GM12878 (cell line): ENCODE data around the gene ANKMY1. TPM values are rescaled to one million over a fixed set of nuclear protein-coding genes. Genes with fewer than 3 reads are reported as not detected.
"Not testable (repeated sequence)": the region's sequence is repeated elsewhere in the genome, so short reads cannot be mapped to it uniquely, and the experiment has no call there.

Experiments
- ATAC-seq: fragments of 200-7000 bp; cut with Tn5 transposase; 3 replicates; pipeline ENCODE4 v1.9.1; 2020; ENCODE audit warnings: mild to moderate bottlenecking, moderate library complexity
- BruUV-seq: library from RNA; stranded (reverse); fragments of 400-500 nt; replicated peaks from 2 replicates; lab custom pipeline; 2021; lab: Mats Ljungman, UMichigan
- CTCF ChIA-PET: fragments of 300-600 bp; sonication (Branson Sonifier 250); formaldehyde crosslinking; extraction: SDS; loops from one replicate; lab custom pipeline; 2021; ENCODE audit warnings: inconsistent platforms; lab: Yijun Ruan, JAX
- POLR2A ChIA-PET: fragments of 350-600 bp; formaldehyde crosslinking; extraction: SDS; loops from one replicate; lab custom pipeline; 2021; ENCODE audit warnings: inconsistent platforms; lab: Charles Lee
- RAD21 ChIA-PET: fragments of 300-600 bp; sonication (Branson Sonifier 250); formaldehyde crosslinking; loops from one replicate; lab custom pipeline; 2023; ENCODE audit warnings: antibody characterized with exemption; ENCODE audit not compliant: unreplicated experiment; lab: Charles Lee
- SMC1A ChIA-PET: fragments of 300-600 bp; sonication (Branson Sonifier 250); formaldehyde crosslinking; loops from one replicate; lab custom pipeline; 2023; ENCODE audit not compliant: unreplicated experiment, uncharacterized antibody; lab: Charles Lee
- DNase-seq: peaks from one replicate; pipeline ENCODE4 v3.0.0-alpha.2; 2011; ENCODE audit warnings: low read depth, low spot score
- FAIRE-seq: peaks from 3 replicates; lab custom pipeline; 2011; peaks lifted over from hg19 to GRCh38; lab: Jason Lieb, UNC
- H2AFZ ChIP-seq: 2 replicates; pipeline ENCODE4 v1.6.0; 2011; ENCODE audit warnings: low read depth, low read length, control low read depth; ENCODE audit not compliant: control insufficient read depth
- H3K27ac ChIP-seq: 2 replicates; pipeline ENCODE4 v1.5.1; 2011; ENCODE audit warnings: control low read depth; ENCODE audit not compliant: control insufficient read depth, insufficient read depth
- H3K27me3 ChIP-seq, 2 experiments: replicated peaks in 1 of 2; 2 replicates each; pipeline versions ENCODE4 v1.6.0 to v1.6.1; 2011; ENCODE audit warnings: low read length in 1 of 2; ENCODE audit not compliant: control insufficient read depth in 2 of 2, insufficient read depth in 2 of 2
- H3K36me3 ChIP-seq, 2 experiments: 2 replicates each; pipeline ENCODE4 v1.5.1; 2011; ENCODE audit warnings: low read length in 1 of 2; ENCODE audit not compliant: control insufficient read depth in 2 of 2, insufficient read depth in 2 of 2
- H3K4me1 ChIP-seq: 2 replicates; pipeline ENCODE4 v1.6.1; 2011; ENCODE audit warnings: mild to moderate bottlenecking, low read length, moderate library complexity, mixed read lengths; ENCODE audit not compliant: control insufficient read depth, insufficient read depth
- H3K4me2 ChIP-seq: 2 replicates; pipeline ENCODE4 v1.6.0; 2011; ENCODE audit warnings: control low read depth; ENCODE audit not compliant: control insufficient read depth, insufficient read depth
- H3K4me3 ChIP-seq: fragments of 200-600 bp; sonication (generic); 2 replicates; pipeline ENCODE4 v1.5.1; 2016
- H3K79me2 ChIP-seq: 2 replicates; pipeline ENCODE4 v1.6.0; 2011; ENCODE audit warnings: low read length; ENCODE audit not compliant: control insufficient read depth, insufficient read depth
- H3K9ac ChIP-seq: 2 replicates; pipeline ENCODE4 v1.8.0; 2011; ENCODE audit warnings: low read length, control low read depth, mixed read lengths; ENCODE audit not compliant: control insufficient read depth, insufficient read depth
- H3K9me3 ChIP-seq: replicated peaks from 3 replicates; pipeline ENCODE4 v1.5.1; 2011; ENCODE audit warnings: mild to moderate bottlenecking, low read length; ENCODE audit not compliant: control insufficient read depth, insufficient read depth
- H4K20me1 ChIP-seq: 2 replicates; pipeline ENCODE4 v1.6.0; 2011; ENCODE audit not compliant: control insufficient read depth, insufficient read depth
- CBX5 ChIP-seq: sonication (generic); IDR thresholded peaks from 2 replicates; pipeline ENCODE4 v1.6.1; 2016; ENCODE audit warnings: low read depth, moderate library complexity, mild to moderate bottlenecking, inconsistent platforms
- CEBPB ChIP-seq, 2 experiments: fragments of 150-350 bp in 1 of 2; IDR thresholded peaks; 2 replicates each; pipeline ENCODE4 v1.6.1; 2012 to 2014; ENCODE audit warnings: low read depth in 2 of 2, low read length in 2 of 2, borderline replicate concordance in 1 of 2, inconsistent platforms in 1 of 2
- EED ChIP-seq: sonication (generic); IDR thresholded peaks from 2 replicates; pipeline ENCODE4 v1.6.1; 2016; ENCODE audit warnings: antibody characterized with exemption, low read depth
- FOS ChIP-seq: IDR thresholded peaks from 3 replicates; pipeline ENCODE4 v1.6.1; 2011; ENCODE audit warnings: borderline replicate concordance; ENCODE audit not compliant: insufficient read length; ENCODE audit errors: extremely low read depth
- FOXK2 ChIP-seq: fragments of 450-650 bp; IDR thresholded peaks from 2 replicates; pipeline ENCODE4 v1.6.1; 2017; ENCODE audit warnings: mild to moderate bottlenecking, moderate library complexity
- IRF4 ChIP-seq: IDR thresholded peaks from 2 replicates; pipeline ENCODE4 v1.6.1; 2011; ENCODE audit warnings: low read depth, low read length
- KDM1A ChIP-seq: fragments of 200-600 bp; sonication (generic); IDR thresholded peaks from 2 replicates; pipeline ENCODE4 v1.6.1; 2016; ENCODE audit warnings: borderline replicate concordance
- LARP7 ChIP-seq: fragments of 450-650 bp; IDR thresholded peaks from 2 replicates; pipeline ENCODE4 v1.6.1; 2017; ENCODE audit warnings: mild to moderate bottlenecking
- MEF2B ChIP-seq: fragments of 450-650 bp; IDR thresholded peaks from 2 replicates; pipeline ENCODE4 v1.6.1; 2018; ENCODE audit warnings: mild to moderate bottlenecking, moderate library complexity; ENCODE audit not compliant: partially characterized antibody, poor library complexity, severe bottlenecking
- MXI1 ChIP-seq: fragments of 150-350 bp; IDR thresholded peaks from 2 replicates; pipeline ENCODE4 v1.6.1; 2011; ENCODE audit warnings: low read depth, mild to moderate bottlenecking, inconsistent platforms, low read length, improper control_type of control experiment
- SIN3A ChIP-seq: IDR thresholded peaks from 2 replicates; pipeline ENCODE4 v1.6.1; 2012; ENCODE audit warnings: low read depth, low read length, improper control_type of control experiment
- WRNIP1 ChIP-seq: IDR thresholded peaks from 2 replicates; pipeline ENCODE4 v1.6.1; 2011; ENCODE audit warnings: low read depth, low read length, improper control_type of control experiment, borderline replicate concordance
- ZNF622 ChIP-seq: fragments of 450-650 bp; IDR thresholded peaks from 2 replicates; pipeline ENCODE4 v1.6.1; 2017; ENCODE audit warnings: mild to moderate bottlenecking, inconsistent platforms
- WGBS: methylation state at CpG from one replicate; pipeline ENCODE4 v1.1.6; 2016; ENCODE audit warnings: low lambda C conversion rate; ENCODE audit not compliant: insufficient replicate concordance, insufficient coverage; ENCODE audit errors: missing lambda C conversion rate; 5-methylcytosine and 5-hydroxymethylcytosine counted together
- in situ Hi-C: fragments of 300-500 bp; cut with MboI; formaldehyde crosslinking; loops from 9 replicates; pipeline ENCODE4 v1.14.3; 2018; ENCODE audit warnings: mixed read lengths
- intact Hi-C: fragments of 100-400 bp; cut with micrococcal nuclease; formaldehyde crosslinking; loops from one replicate; pipeline ENCODE4 v1.14.2; 2022; ENCODE audit not compliant: unreplicated experiment
- polyA plus RNA-seq, 11 experiments: library from polyadenylated mRNA; depleted of rRNA in 4 of 11; unstranded in 6 of 11; stranded (reverse) in 5 of 11; fragments of >200 nt; fragmentation: Nextera tagmentation in 4 of 11; fragmentation: Illumina TruSeq in 1 of 11; extraction: Ambion mirVana in 4 of 11; extraction: Trizol in 1 of 11; gene quantifications; 1 replicate in 1 of 11; 2 replicates in 10 of 11; pipeline versions ENCODE4 v1.2.1 to v1.2.3, GENCODE V29; 2011 to 2016; ENCODE audit warnings: inconsistent platforms in 2 of 11, missing spikeins in 2 of 11, low read depth in 1 of 11
- total RNA-seq, 4 experiments: library from RNA; depleted of rRNA in 3 of 4; stranded (reverse); fragments of >200 nt in 3 of 4; fragmentation: Illumina TruSeq in 1 of 4; extraction: Trizol in 1 of 4; gene quantifications; 2 replicates each; pipeline versions ENCODE4 v1.2.1 to v1.2.3, GENCODE V29; 2013 to 2021
- TF ChIP-seq, protein P1 (sequence below): fragments of 450-650 bp; IDR thresholded peaks from 2 replicates; pipeline ENCODE4 v1.6.1; 2016; ENCODE audit warnings: mild to moderate bottlenecking
- TF ChIP-seq, protein P2 (sequence below): fragments of 450-650 bp; IDR thresholded peaks from 2 replicates; pipeline ENCODE4 v1.6.1; 2018; ENCODE audit warnings: mild to moderate bottlenecking, low read depth, moderate library complexity; ENCODE audit not compliant: partially characterized antibody

ANKMY1 gene
- total and polyA plus RNA-seq, 10 of the 15 experiments (the other 5 are each of a cell fraction or from before 2014, with no cell fraction given): 1.1 to 15.3 (median 11.1) TPM

DNA sequence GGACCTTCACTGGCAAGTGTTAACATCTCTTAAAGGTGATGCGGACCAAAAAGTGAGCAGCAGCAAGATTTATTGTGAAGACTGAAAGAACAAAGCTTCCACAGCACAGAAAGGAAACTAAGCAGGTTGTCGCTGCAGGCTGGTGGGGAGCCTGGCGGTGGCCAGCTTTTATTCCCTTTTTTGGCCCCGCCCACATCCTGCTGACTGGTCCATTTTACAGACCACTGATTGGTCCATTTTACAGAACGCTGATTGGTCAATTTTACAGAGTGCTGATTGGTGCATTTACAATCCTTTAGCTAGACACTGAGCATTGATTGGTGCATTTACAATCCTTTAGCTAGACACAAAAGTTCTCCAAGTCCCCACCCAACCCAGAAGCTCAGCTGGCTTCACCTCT lies 35.9 kb downstream of the ANKMY1 start:
- BruUV-seq, H3K4me2 ChIP-seq, POLR2A ChIA-PET, H3K79me2 ChIP-seq, H3K4me1 ChIP-seq, H2AFZ ChIP-seq, H3K9ac ChIP-seq, intact Hi-C loops, SMC1A ChIA-PET, H4K20me1 ChIP-seq, H3K4me3 ChIP-seq, H3K36me3 ChIP-seq, FAIRE-seq, DNase-seq, ATAC-seq, H3K27ac ChIP-seq, RAD21 ChIA-PET, H3K27me3 ChIP-seq: not testable (repeated sequence)
- CTCF ChIA-PET: interaction anchor here (0.7 to 0.9 kb wide), 2 partner anchors 8 to 30 kb away, joined by 3 to 4 read pairs; no protein-coding TSS in a partner anchor
- in situ Hi-C loops: loop anchor here (25.0 kb wide), 1 partner anchor 315 kb away; no protein-coding TSS in a partner anchor
- 87% methylated on average over 5 of the region's 5 CpGs for WGBS
- peaks cover 19% of the 10 kb centered on the region; the same call in 2 of the 3 replicates for H3K9me3 ChIP-seq

DNA sequence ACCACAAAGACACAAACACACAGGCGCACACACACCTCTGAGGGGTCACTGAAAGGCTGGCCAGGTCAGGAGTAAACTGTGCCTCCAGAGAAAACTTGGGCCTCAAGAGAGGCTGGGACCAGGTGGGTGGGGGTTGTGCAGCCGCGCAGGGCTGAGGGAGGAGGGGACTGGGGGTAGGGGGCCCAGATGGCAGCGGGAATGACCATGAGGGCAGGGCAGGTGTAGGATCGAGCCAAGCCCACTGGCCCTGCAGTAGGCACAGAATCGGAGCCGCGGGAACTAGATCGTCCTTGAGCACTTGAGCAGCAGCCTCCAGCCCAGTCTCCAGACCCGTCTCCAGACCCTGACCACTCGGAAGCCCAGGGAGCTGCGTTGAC lies 36.8 kb downstream of the ANKMY1 start:
- Histone ChIP-seq H3K4me2 (no peak overlapping the region), H3K4me1 (no peaks in the 10 kb centered on the region), H3K9me3 (peaks cover 13% of the 10 kb centered on the region; the same call in 2 of the 3 replicates), H3K27me3 (no peaks in the 10 kb centered on the region), H3K27ac (no peak overlapping the region), H2AFZ (no peak overlapping the region), H3K36me3 (peaks cover 0 to under 1% of the 10 kb centered on the region in 2 experiments; a peak in 1 of 4 replicates), H4K20me1 (no peaks in the 10 kb centered on the region), H3K4me3 (no peak overlapping the region), H3K79me2 (no peaks in the 10 kb centered on the region), H3K9ac (no peak overlapping the region)
- intact Hi-C loops: no loop called here
- RAD21 ChIA-PET: no interaction called here
- CTCF ChIA-PET: interaction anchor here (0.9 kb wide), 1 partner anchor 31 kb away, joined by 4 read pairs; no protein-coding TSS in a partner anchor
- POLR2A ChIA-PET: no interaction called here
- SMC1A ChIA-PET: no interaction called here
- FAIRE-seq (no peak), ATAC-seq (no peak), DNase-seq (no peak)
- WGBS: 95% methylated on average over 10 of the region's 12 CpGs
- in situ Hi-C loops: loop anchor here (25.0 kb wide), 1 partner anchor 316 kb away; no protein-coding TSS in a partner anchor
- BruUV-seq: no TSS peak
- TF ChIP-seq MXI1 (no peak), CBX5 (no peak), ZNF622 (no peak), CEBPB (IDR thresholded peaks at IDR 0.05; ENCODE audit: borderline replicate concordance in 1 of 2, low read depth in 2 of 2, low read length in 2 of 2) (no peak), FOS (no peak), IRF4 (no peak), EED (no peak), KDM1A (no peak), FOXK2 (no peak), LARP7 (no peak), SIN3A (no peak), MEF2B (no peak), WRNIP1 (no peak)
- TF ChIP-seq, protein P1, sequence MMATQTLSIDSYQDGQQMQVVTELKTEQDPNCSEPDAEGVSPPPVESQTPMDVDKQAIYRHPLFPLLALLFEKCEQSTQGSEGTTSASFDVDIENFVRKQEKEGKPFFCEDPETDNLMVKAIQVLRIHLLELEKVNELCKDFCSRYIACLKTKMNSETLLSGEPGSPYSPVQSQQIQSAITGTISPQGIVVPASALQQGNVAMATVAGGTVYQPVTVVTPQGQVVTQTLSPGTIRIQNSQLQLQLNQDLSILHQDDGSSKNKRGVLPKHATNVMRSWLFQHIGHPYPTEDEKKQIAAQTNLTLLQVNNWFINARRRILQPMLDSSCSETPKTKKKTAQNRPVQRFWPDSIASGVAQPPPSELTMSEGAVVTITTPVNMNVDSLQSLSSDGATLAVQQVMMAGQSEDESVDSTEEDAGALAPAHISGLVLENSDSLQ: no peak
- TF ChIP-seq, protein P2, sequence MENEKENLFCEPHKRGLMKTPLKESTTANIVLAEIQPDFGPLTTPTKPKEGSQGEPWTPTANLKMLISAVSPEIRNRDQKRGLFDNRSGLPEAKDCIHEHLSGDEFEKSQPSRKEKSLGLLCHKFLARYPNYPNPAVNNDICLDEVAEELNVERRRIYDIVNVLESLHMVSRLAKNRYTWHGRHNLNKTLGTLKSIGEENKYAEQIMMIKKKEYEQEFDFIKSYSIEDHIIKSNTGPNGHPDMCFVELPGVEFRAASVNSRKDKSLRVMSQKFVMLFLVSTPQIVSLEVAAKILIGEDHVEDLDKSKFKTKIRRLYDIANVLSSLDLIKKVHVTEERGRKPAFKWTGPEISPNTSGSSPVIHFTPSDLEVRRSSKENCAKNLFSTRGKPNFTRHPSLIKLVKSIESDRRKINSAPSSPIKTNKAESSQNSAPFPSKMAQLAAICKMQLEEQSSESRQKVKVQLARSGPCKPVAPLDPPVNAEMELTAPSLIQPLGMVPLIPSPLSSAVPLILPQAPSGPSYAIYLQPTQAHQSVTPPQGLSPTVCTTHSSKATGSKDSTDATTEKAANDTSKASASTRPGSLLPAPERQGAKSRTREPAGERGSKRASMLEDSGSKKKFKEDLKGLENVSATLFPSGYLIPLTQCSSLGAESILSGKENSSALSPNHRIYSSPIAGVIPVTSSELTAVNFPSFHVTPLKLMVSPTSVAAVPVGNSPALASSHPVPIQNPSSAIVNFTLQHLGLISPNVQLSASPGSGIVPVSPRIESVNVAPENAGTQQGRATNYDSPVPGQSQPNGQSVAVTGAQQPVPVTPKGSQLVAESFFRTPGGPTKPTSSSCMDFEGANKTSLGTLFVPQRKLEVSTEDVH: no peak
